Activated gamma-delta T cell treated with anti-CD3 and anti-CD28 coated beads, Interleukin-2, amount 50 U/mL, for 16 hours (primary cell): ENCODE measurements around the gene TRAPPC3L.

Source experiments
- DNase-seq: peaks from one replicate; pipeline ENCODE4 v3.0.0-alpha.2; 2020; ENCODE audit warnings: low read depth

TRAPPC3L gene

GRCh38 chr6:116557893-116558292, 12.4 kb upstream of the TRAPPC3L start:
- no peak for DNase-seq

- DNase-seq: no peak
These were observed 11.4 kb upstream of the TRAPPC3L start for GRCh38 chr6:116556814-116557415.

- no peak for DNase-seq
These were observed 10.6 kb upstream of the TRAPPC3L start for GRCh38 chr6:116556065-116556464.

- DNase-seq: no peak
These were observed 8.0 kb upstream of the TRAPPC3L start, which contains the start of gene CALHM4 for GRCh38 chr6:116553451-116553850. Gene CALHM4, plus strand, starts transcription at chr6:116553751. Its CDS starts 43 bp downstream, at chr6:116553794.

GRCh38 chr6:116550796-116551195, 5.3 kb upstream of the TRAPPC3L start:
- DNase-seq: no peak

GRCh38 chr6:116547358-116547757, 1.9 kb upstream of the TRAPPC3L start:
- DNase-seq: no peak

GRCh38 chr6:116543149-116543548, 2.3 kb downstream of the TRAPPC3L start:
- DNase-seq: no peak

- no peak for DNase-seq
These were observed 3.1 kb downstream of the TRAPPC3L start for GRCh38 chr6:116542426-116542825.

GRCh38 chr6:116536216-116536621, 9.3 kb downstream of the TRAPPC3L start:
- DNase-seq: no peak

GRCh38 chr6:116535109-116535508, 10.4 kb downstream of the TRAPPC3L start:
- DNase-seq: no peak

GRCh38 chr6:116533233-116533957, 12.1 kb downstream of the TRAPPC3L start:
- DNase-seq: no peak

- peak; percentile 45 for DNase-seq
These were observed 13.6 kb downstream of the TRAPPC3L start for GRCh38 chr6:116531675-116532570.

GRCh38 chr6:116530436-116530835, 15.0 kb downstream of the TRAPPC3L start:
- DNase-seq: no peak

GRCh38 chr6:116529466-116530290, 15.8 kb downstream of the TRAPPC3L start:
- DNase-seq: no peak

- no peak for DNase-seq
These were observed 16.7 kb downstream of the TRAPPC3L start for GRCh38 chr6:116528780-116529179.

GRCh38 chr6:116528133-116528532, 17.4 kb downstream of the TRAPPC3L start:
- no peak for DNase-seq

- DNase-seq: no peak
These were observed 21.2 kb downstream of the TRAPPC3L start for GRCh38 chr6:116524236-116524635.

- no peak for DNase-seq
These were observed 22.6 kb downstream of the TRAPPC3L start for GRCh38 chr6:116522896-116523295.

GRCh38 chr6:116518621-116519368, 26.7 kb downstream of the TRAPPC3L start:
- DNase-seq: no peak

GRCh38 chr6:116515141-116515540, 30.3 kb downstream of the TRAPPC3L start:
- no peak for DNase-seq

GRCh38 chr6:116514111-116514510, 31.4 kb downstream of the TRAPPC3L start:
- no peak for DNase-seq
